ENCODE results near the gene PRX.

PRX gene

DNA sequence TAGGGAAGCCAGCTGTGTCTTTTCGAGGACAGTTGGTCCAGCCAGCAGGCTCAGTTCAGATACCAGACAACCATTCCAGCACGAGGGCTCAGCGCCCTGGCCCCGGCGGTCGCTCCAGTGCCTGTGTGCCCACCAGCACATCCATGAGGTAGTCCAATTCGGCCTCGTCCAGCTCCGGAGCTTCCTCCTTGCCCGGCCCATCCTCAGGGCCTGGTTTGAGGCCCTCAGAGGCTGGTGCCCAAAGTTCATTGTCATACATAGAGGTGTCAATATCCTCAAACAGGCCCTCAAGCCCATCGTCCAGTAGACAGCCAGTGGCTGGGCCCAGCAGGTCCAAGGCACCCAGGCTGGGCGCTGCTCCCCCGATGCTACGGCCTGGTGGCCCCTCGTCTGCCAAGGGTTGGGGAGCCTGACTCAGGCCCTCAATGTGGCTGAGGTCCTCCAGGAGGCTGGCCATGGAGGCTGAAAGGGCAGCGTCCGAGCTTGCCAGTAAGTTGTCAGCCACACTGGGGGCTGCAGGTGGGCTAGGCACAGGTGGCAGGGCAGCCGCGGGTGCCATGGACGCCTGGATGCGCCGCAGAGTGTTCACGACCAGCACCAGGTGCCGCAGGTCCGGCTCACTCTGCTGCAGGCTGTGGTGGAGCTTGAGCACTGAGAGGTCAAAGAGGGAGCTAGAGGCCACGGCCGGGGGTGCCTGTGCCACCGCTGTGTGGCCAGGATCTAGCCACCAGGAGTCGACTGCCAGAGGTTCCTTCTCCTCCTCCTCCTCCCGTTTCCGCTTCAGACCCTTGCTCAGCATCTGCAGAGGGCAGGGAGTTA lies 9.8 kb upstream of the PRX start:
- peaks cover 28 to 34% of the 10 kb centered on the region in 2 experiments for H3K4me1 ChIP-seq (ENCODE audit: control insufficient read depth in 1 of 2, insufficient read depth in 1 of 2, low read depth in 1 of 2, low read length in 1 of 2)
- peaks cover 10% of the 10 kb centered on the region for H3K36me3 ChIP-seq
- H3K9me3 ChIP-seq: no peaks in the 10 kb centered on the region
- H3K4me3 ChIP-seq (ENCODE audit: low read depth in 1 of 2, low read length in 1 of 2): no peak overlapping the region
- H3K27me3 ChIP-seq: no peaks in the 10 kb centered on the region
- peak overlapping the region; percentile 29 for H3K27ac ChIP-seq
- TF ChIP-seq, protein P1, sequence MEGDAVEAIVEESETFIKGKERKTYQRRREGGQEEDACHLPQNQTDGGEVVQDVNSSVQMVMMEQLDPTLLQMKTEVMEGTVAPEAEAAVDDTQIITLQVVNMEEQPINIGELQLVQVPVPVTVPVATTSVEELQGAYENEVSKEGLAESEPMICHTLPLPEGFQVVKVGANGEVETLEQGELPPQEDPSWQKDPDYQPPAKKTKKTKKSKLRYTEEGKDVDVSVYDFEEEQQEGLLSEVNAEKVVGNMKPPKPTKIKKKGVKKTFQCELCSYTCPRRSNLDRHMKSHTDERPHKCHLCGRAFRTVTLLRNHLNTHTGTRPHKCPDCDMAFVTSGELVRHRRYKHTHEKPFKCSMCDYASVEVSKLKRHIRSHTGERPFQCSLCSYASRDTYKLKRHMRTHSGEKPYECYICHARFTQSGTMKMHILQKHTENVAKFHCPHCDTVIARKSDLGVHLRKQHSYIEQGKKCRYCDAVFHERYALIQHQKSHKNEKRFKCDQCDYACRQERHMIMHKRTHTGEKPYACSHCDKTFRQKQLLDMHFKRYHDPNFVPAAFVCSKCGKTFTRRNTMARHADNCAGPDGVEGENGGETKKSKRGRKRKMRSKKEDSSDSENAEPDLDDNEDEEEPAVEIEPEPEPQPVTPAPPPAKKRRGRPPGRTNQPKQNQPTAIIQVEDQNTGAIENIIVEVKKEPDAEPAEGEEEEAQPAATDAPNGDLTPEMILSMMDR (IDR thresholded peaks at IDR 0.05): no peak

DNA sequence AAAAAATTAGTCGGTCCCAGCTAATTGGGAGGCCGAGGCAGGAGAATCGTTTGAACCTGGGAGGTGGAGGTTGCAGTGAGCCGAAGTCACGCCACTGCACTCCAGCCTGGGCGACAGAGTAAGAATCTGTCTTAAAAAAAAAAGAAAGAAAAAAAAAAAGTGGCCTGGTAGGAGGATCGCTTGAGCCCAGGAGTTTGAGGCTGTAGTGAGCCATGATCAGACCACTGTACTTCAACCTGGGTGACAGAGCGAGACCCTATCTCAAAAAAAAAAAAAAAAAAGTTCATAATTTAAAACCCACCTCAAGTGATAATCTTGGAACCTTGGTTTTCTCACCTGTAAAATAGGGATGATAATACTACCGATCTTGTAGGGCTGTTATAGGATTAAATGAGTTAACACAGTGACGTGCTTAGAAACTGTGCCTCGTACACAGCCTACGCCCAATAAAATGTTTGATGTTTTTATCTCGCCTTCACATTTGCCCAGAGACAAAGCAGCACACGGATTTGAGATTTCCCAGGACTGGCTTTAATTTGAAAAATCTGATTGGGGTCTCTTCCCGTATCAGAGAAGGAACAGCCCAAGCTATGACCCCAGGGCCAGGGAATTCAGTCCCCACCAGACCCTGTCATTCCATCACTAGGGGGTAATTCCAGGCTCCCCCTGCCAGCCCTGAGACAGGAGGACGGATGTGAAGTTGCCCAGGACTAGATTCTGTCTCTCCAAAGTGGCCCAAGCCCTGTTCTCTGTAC lies 9.0 kb upstream of the PRX start:
- TF ChIP-seq, protein P1 (IDR thresholded peaks at IDR 0.05): no peak
- Histone ChIP-seq H3K4me1 (ENCODE audit: control insufficient read depth in 1 of 2, insufficient read depth in 1 of 2, low read depth in 1 of 2, low read length in 1 of 2) (peaks cover 36 to 42% of the 10 kb centered on the region in 2 experiments), H3K27me3 (no peaks in the 10 kb centered on the region), H3K27ac (peak overlapping the region; percentile 92), H3K4me3 (ENCODE audit: low read depth in 1 of 2, low read length in 1 of 2) (no peak overlapping the region), H3K9me3 (no peaks in the 10 kb centered on the region), H3K36me3 (peaks cover 10% of the 10 kb centered on the region)

DNA sequence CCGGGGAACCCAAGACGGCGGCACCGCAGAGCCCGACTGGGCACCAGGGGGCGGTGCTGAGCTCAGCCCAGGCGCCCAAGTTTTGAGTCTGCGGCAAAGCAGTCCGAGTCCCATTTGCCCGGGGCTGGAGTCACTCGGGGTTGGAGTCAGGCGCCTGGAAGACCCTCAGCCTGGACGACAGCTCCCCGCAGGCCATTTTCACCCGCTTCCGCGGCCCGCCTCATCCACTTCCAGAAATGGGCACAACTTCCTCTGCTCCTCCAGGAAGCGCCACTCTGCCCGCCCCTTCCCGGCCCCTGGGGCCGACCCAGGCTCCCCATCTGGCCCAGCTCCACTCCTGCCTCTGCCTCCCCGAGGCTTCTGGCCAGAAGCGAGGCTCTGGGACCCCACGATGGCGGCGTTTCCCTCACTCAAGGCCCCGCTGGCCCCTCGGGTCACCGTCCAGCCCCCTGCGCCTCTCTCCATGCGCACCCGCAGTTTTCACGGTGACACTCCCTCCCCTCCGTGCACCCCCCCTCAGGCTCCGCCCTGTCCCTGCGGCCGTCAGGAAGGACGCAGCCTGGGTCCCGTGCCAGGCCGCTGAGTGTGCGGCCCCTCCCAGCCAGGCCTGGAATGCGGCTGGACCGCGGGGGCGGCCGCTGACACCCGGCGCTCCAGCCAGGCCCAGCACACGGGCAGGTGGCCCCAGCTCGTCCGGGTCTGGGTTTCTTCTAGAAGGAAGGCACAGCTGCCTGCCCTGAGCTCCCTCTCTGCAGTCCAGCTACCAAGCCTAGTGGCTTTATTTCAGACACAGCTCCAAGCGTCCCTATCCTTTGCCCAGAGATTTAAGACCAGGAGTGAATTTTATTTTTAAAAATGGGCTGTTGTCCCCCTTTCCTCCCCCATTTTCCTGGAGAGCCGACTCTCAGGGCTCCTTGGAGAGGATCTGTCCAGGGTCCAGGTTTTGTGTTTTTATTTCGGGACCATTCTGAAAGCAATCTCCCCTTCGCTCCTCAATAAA lies 7.9 kb upstream of the PRX start:
- peaks cover 42 to 46% of the 10 kb centered on the region in 2 experiments for H3K4me1 ChIP-seq (ENCODE audit: control insufficient read depth in 1 of 2, insufficient read depth in 1 of 2, low read depth in 1 of 2, low read length in 1 of 2)
- H3K27ac ChIP-seq: peak overlapping the region; percentile 92
- TF ChIP-seq, protein P1 (IDR thresholded peaks at IDR 0.05): peak; percentile 73
- H3K27me3 ChIP-seq: no peaks in the 10 kb centered on the region
- H3K36me3 ChIP-seq: peaks cover 10% of the 10 kb centered on the region
- no peaks in the 10 kb centered on the region for H3K9me3 ChIP-seq
- peak overlapping the region; percentile 89 to 93 for H3K4me3 ChIP-seq (ENCODE audit: low read depth in 1 of 2, low read length in 1 of 2)

DNA sequence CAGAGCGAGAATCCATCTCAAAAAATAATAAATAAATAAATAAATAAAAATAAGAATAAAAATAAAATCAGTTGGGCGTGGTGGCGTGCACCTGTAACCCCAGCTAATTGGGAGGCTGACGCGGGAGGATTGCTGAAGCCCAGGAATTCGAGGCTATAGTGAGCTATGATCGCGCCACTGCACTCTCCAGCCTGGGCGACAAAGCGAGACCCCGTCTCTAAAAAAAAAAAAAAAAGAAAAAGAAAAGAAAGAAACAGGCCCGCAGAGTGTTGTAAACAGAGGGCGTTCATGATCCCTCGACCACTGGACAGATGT lies 7.2 kb upstream of the PRX start:
- H3K4me3 ChIP-seq (ENCODE audit: low read depth in 1 of 2, low read length in 1 of 2): peak overlapping the region; percentile 89 to 93
- peaks cover 47 to 51% of the 10 kb centered on the region in 2 experiments for H3K4me1 ChIP-seq (ENCODE audit: control insufficient read depth in 1 of 2, insufficient read depth in 1 of 2, low read depth in 1 of 2, low read length in 1 of 2)
- TF ChIP-seq, protein P1 (IDR thresholded peaks at IDR 0.05): no peak
- H3K27ac ChIP-seq: peak overlapping the region; percentile 92
- no peaks in the 10 kb centered on the region for H3K27me3 ChIP-seq
- peaks cover 10% of the 10 kb centered on the region for H3K36me3 ChIP-seq
- H3K9me3 ChIP-seq: no peaks in the 10 kb centered on the region

DNA sequence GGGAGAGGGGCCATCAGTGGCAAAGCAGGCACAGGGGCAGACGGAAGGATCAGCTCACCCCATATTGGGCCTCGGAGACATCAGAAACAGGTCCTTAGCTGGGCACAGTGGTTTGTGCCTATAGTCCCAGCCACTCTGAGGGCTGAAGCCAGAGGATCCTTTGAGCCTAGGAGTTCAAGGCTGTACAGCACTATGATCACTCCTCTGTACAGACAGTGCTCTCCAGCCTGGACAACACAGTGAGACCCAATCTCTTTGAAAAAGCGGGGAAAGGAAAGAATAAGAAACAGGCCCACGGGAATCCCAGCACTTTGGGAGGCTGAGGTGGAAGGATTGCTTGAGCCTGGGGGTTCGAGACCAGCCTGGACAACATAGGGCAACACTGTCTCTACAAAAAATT lies 6.6 kb upstream of the PRX start:
- no peak overlapping the region for H3K4me3 ChIP-seq (ENCODE audit: low read depth in 1 of 2, low read length in 1 of 2)
- no peaks in the 10 kb centered on the region for H3K27me3 ChIP-seq
- H3K36me3 ChIP-seq: peaks cover 10% of the 10 kb centered on the region
- H3K9me3 ChIP-seq: no peaks in the 10 kb centered on the region
- no peak overlapping the region for H3K27ac ChIP-seq
- peaks cover 50 to 53% of the 10 kb centered on the region in 2 experiments for H3K4me1 ChIP-seq (ENCODE audit: control insufficient read depth in 1 of 2, insufficient read depth in 1 of 2, low read depth in 1 of 2, low read length in 1 of 2)
- TF ChIP-seq, protein P1 (IDR thresholded peaks at IDR 0.05): no peak
